Activated T-helper 1 cell treated with anti-CD3 and anti-CD28 coated beads, Interleukin-12 subunit alpha, Interleukin-12 subunit beta, Interleukin-2, Interleukin-4 antibody, amounts not matched to agents 30 ng/mL and 10 ng/mL and 1 ng/mL, durations not matched to agents 14 hours and 24 hours and 36 hours (primary cell): Measurements from ENCODE around the gene ADCY10. TPM values are rescaled to one million over a fixed set of nuclear protein-coding genes. Genes with fewer than 3 reads are reported as not detected.
"Not testable (repeated sequence)": the region's sequence is repeated elsewhere in the genome, so short reads cannot be mapped to it uniquely, and the experiment has no call there.

Experiments used
- DNase-seq: peaks from one replicate; pipeline ENCODE4 v3.0.0; 2021; ENCODE audit warnings: low spot score
- H3K27ac Mint-ChIP-seq: one replicate; pipeline ENCODE4 v1.8.0; 2021; ENCODE audit warnings: mild to moderate bottlenecking, mixed read lengths
- H3K27me3 Mint-ChIP-seq: one replicate; pipeline ENCODE4 v1.8.0; 2022; ENCODE audit warnings: mild to moderate bottlenecking, moderate library complexity, mixed read lengths; ENCODE audit not compliant: insufficient read depth
- H3K36me3 Mint-ChIP-seq: one replicate; pipeline ENCODE4 v1.8.0; 2021; ENCODE audit warnings: low read depth, mixed read lengths
- H3K4me1 Mint-ChIP-seq: one replicate; pipeline ENCODE4 v1.8.0; 2021; ENCODE audit warnings: low read depth, mixed read lengths
- H3K4me3 Mint-ChIP-seq: one replicate; pipeline ENCODE4 v1.8.0; 2021; ENCODE audit warnings: mild to moderate bottlenecking, moderate library complexity, mixed read lengths
- H3K9me3 Mint-ChIP-seq: one replicate; pipeline ENCODE4 v1.8.0; 2021; ENCODE audit warnings: mixed read lengths
- intact Hi-C: fragments of 100-400 bp; cut with micrococcal nuclease; formaldehyde crosslinking; loops from one replicate; pipeline ENCODE4 v1.15.1; 2024
- total RNA-seq: library from RNA; stranded (reverse); gene quantifications from 2 replicates; pipeline ENCODE4 v1.2.3, GENCODE V29; 2022

ADCY10 gene
- total RNA-seq, 1 donor from 2014 or later: not detected

DNA sequence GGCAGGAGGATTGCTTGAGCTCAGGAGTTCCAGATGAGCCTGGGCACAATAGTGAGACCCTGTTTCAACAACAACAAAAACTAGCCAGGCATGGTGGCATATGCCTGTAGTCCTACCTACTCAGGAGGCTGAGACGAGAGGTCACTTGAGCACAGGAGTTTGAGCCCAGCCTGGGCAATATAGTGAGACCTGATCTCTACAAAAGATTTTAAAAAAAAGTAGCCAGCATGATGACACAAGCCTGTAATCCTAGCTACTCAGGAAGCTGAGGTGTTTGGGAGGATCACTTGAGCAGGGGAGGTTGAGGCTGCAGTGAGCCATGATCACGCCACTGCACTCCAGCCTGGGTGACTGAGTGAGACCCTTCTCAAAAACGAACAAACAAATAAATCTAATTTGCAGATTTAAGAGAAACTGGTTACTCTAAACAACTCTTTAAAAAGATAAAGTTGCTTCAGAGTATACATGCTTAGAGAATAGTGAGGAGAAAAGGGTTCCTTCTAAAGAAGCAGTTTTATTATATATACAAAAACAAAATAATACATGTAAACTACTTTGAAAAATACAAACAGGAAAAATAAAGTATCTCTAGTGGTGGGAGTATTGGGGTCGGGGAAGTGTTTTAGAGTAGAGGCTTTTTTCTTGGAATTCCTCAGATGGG, 88.4 kb downstream of the ADCY10 start:
- DNase-seq: no peak
- Mint-ChIP-seq H3K27me3 (peaks cover 2% of the 10 kb centered on the region), H3K4me3 (no peak overlapping the region), H3K27ac (no peak overlapping the region), H3K9me3 (no peaks in the 10 kb centered on the region), H3K4me1 (no peaks in the 10 kb centered on the region), H3K36me3 (no peaks in the 10 kb centered on the region)
- intact Hi-C loops: no loop called here

DNA sequence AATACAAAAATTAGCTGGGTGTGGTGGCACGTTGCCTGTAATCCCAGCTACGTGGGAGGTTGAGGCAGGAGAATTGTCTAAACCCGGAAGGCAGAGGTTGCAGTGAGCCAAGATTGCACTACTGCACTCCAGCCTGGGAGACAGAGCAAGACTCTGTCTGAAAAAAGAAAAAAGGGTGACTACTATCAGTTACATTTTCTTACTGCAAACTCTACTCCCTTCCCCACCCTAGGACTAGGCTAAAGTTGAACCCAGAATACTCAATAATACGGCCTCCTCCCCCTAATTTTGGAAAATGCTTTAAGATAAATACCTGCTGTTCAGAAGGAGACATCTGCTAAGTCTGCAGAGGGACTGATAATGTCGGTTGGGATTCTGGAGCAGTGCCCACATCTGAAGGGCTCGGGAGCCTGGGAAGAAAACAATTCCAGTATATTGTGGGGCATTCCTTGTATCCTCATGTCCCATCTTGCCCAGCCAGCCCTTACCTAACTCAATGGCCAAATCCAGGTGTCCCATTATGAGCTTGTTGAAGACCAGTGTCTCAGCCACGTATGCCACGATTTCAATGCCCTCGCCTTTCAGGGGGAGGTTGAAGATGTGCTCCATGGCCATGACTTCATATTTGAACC, 89.7 kb downstream of the ADCY10 start:
- Mint-ChIP-seq H3K27me3 (peaks cover 5% of the 10 kb centered on the region), H3K4me3 (no peak overlapping the region), H3K9me3 (no peaks in the 10 kb centered on the region), H3K4me1 (peaks cover 7% of the 10 kb centered on the region), H3K36me3 (peaks cover 3% of the 10 kb centered on the region), H3K27ac (no peak overlapping the region)
- intact Hi-C loops: no loop called here
- DNase-seq: no peak

DNA sequence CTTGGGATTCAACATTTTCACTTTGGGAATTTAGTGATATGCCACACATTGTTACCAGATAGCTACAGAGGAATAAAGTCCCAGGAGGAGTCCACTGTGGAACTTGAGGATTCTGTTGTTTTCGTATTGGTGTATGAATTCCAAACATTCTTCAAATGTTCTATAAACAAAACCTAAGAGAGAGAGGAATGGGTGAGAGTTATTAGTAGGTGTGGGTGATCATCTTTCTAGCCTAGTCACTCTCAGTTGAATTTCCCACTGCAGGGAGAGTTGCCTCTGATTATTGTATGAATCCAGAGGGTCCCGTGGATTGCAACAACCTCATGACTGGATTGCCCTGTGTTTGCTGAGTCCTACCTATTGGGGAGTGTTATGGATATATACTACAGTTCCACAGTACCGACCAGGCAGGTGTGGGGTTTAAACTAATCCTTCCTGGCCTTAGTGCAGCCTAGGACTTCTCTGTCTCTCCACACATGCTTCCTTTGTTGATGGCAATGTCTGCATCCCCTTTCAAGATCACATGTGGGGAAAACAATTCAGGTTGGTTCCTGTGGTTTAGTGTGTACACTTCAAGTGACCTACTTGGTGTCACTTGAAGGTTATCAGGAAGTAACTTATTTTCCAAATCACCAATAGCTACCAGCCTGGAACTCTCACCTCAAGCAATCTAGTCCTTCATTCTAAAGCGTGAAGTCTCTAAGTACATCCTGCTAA, 91.8 kb downstream of the ADCY10 start:
- Mint-ChIP-seq H3K27ac (no peak overlapping the region), H3K27me3 (peaks cover 5% of the 10 kb centered on the region), H3K4me1 (peaks cover 7% of the 10 kb centered on the region), H3K36me3 (peaks cover 3% of the 10 kb centered on the region), H3K9me3 (no peaks in the 10 kb centered on the region), H3K4me3 (no peak overlapping the region)
- intact Hi-C loops: no loop called here
- no peak for DNase-seq

DNA sequence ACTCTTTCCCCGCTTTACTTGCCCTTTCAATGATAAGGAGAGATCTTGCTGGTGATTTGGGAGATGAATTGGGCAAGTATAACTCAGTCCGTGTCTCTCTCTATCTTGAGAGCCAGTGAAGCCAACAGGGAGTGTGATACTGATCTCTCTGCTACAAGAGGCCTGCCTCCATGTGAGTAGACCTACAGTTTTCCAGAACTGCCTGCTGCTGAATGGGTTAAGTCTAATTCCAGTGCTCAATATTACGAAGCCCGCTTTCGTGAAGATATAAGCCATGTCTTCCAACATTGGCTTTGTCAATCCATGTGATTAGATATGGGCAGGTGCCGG, 92.6 kb downstream of the ADCY10 start:
- peaks cover 5% of the 10 kb centered on the region for H3K27me3 Mint-ChIP-seq
- H3K36me3 Mint-ChIP-seq: peaks cover 3% of the 10 kb centered on the region
- H3K4me3 Mint-ChIP-seq: no peak overlapping the region
- H3K4me1 Mint-ChIP-seq: peaks cover 7% of the 10 kb centered on the region
- intact Hi-C loops: no loop called here
- no peak for DNase-seq
- H3K27ac Mint-ChIP-seq: no peak overlapping the region
- no peaks in the 10 kb centered on the region for H3K9me3 Mint-ChIP-seq

DNA sequence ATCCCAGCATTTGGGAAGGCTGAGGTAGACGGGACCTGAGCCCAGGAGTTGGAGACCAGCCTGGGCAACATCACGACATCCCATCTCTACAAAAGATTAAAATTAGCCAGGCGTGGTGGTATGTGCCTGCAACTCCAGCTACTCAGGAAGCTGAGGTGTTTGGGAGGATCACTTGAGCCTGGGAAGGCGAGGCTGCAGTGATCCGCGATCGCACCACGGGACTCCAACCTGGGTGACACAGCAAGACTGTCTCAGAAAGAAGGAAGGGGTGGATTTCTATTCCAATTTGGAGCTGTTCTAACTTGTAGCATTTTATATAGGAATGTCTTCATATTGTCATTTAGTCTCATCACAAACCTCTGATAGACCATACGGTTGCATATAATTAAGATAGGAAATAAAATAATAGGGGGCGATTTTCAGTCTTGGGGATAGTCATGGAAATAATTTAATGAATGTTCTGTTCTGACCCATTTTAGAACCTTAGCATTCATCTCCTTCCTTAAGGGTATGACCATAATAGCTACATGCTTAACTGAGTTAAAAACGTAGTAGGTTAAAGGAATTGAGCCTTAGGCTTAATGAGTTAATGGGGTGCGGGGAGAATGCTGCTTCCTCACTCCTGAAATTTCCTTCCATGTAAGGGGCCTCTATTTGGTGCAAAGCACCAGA, 93.1 kb downstream of the ADCY10 start:
- no peak for DNase-seq
- Mint-ChIP-seq H3K9me3 (peaks cover 2% of the 10 kb centered on the region), H3K4me1 (peaks cover 7% of the 10 kb centered on the region), H3K27ac (no peak overlapping the region), H3K27me3 (peaks cover 3% of the 10 kb centered on the region), H3K36me3 (peaks cover 5% of the 10 kb centered on the region), H3K4me3 (no peak overlapping the region)
- intact Hi-C loops: no loop called here

DNA sequence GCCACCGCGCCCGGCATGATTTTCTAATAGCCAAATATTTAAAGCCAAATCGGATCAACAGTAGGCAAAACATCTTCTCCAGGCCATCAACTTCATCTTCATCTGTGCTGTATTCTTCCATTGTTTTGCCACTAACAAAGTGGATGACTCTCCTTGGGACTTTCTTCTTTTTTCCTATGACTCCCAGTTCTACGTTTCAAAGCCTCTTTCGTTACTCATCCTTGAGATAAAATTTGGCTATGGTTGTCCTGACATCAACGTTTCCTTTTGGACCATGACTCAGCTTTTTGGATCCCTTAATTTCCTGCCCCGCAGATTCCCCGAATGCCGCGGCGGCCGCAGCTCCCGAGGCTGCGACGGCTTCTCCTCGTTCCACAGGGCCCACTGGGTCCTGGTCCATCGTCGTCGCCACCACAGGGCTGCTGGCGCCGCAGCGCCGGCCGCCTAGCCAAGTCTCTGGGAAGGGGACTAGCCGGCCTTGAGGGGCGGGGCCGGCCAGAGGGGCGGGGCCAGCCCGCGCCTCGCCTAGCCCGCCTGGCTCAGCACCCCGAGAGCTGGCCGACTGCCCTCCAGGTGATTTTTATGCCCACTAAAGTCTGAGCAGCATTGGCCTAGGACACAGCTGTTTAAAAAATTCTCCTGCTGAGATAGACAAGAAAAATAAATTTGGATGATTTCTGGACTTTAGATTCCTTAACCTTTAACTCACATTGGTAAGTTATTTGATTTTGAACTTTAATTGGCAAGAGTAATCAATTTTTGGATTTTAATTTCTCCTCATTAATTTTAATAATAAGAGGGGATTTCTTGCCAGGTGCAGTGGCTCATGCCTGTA, 93.9 kb downstream of the ADCY10 start:
- intact Hi-C loops: no loop called here
- peaks cover 7% of the 10 kb centered on the region for H3K4me1 Mint-ChIP-seq
- peak overlapping the region; percentile 77 for H3K4me3 Mint-ChIP-seq
- H3K36me3 Mint-ChIP-seq: peaks cover 7% of the 10 kb centered on the region
- H3K27me3 Mint-ChIP-seq: peaks cover 3% of the 10 kb centered on the region
- peaks cover 7% of the 10 kb centered on the region for H3K9me3 Mint-ChIP-seq
- no peak for DNase-seq
- H3K27ac Mint-ChIP-seq: peak overlapping the region; percentile 8

DNA sequence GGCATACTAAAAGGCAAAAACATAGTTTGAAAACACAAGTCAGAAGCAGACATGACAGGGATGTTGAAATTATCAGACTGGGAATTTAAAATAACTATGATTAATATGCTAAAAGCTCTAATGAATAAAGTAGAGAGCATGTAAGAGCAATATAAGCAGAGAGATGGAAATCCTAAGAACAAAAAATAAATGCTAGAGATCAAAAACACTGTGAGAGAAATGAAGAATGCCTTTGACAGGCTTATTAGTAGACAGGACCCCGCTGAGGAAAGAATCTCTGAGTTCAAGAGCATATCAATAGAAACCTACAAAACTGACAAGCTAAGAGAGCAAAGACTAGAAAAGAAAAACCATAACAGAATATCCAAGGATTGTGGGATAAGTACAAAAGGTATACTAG, 98.3 kb downstream of the ADCY10 start:
- Mint-ChIP-seq H3K27me3 (peaks cover 12% of the 10 kb centered on the region), H3K4me1 (peaks cover 7% of the 10 kb centered on the region), H3K36me3 (peaks cover 9% of the 10 kb centered on the region), H3K4me3 (no peak overlapping the region), H3K9me3 (peaks cover 20% of the 10 kb centered on the region), H3K27ac (no peak overlapping the region)
- DNase-seq: no peak
- intact Hi-C loops: no loop called here

DNA sequence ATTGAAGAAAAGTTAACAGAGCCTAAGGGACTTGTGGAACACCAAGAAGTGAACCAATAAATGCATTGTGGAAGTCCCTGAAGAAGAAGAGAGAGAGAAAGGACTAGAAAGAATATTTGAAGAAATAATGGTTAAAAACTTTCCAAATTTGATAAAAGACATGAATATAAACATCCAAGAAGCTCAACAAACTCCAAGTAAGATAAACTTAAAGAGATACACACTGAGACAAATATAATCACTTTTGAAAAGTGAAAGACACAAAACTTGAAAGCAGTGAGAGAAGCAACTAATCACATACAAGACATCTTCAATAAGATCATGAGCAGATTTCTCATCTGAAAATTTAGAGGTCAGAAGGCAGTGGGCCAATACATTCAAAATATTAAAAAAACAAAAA, 101.0 kb downstream of the ADCY10 start:
- Mint-ChIP-seq H3K4me1 (peaks cover 6% of the 10 kb centered on the region), H3K27ac (no peak overlapping the region), H3K9me3 (peaks cover 20% of the 10 kb centered on the region), H3K36me3 (peaks cover 6% of the 10 kb centered on the region), H3K4me3 (no peak overlapping the region), H3K27me3 (peaks cover 9% of the 10 kb centered on the region)
- DNase-seq: no peak
- intact Hi-C loops: no loop called here

DNA sequence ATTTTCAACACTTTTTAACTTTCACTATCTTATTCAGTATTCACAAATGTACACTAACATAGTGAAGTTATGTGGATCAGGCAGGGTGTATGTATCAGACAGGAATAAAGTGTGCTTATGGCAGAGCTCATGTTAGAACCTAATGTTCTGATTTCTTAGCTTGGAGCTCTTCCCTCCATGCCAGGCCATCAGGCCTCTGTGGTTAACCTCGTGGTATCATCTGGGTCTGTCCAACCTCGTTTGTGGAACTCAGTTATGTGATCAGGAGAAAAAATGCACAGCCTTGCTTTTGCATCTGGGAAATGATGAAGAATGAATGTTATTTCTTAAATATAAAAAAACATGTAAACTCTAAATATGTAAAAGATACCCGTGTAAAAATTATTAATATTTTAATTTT, 105.2 kb downstream of the ADCY10 start:
- intact Hi-C loops: loop anchor here (10.0 kb wide), 1 partner anchor 596 kb away; no protein-coding TSS in a partner anchor
- peaks cover 28% of the 10 kb centered on the region for H3K4me1 Mint-ChIP-seq
- peaks cover 2% of the 10 kb centered on the region for H3K36me3 Mint-ChIP-seq
- no peak overlapping the region for H3K27ac Mint-ChIP-seq
- peaks cover 6% of the 10 kb centered on the region for H3K27me3 Mint-ChIP-seq
- peaks cover 10% of the 10 kb centered on the region for H3K9me3 Mint-ChIP-seq
- H3K4me3 Mint-ChIP-seq: no peak overlapping the region
- no peak for DNase-seq

DNA sequence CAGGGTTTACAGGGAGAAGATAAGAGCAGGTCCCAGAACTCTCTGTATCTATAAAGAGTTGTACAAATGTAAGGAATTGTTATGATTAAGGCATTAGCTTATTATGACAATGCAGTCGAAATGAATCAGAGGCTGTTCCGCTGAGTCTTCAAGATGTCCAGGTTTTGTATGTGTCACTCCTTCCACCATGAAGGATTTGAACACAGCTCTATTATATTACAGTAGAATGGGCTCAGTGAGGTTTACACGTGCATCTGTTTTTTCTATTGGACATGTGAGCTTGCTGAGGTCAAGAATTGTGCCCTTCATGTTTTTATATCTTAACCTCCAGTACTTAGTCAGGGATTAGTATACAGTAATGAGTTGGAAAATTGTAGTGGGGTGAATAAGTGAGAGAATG, 105.8 kb downstream of the ADCY10 start:
- peaks cover 9% of the 10 kb centered on the region for H3K9me3 Mint-ChIP-seq
- H3K36me3 Mint-ChIP-seq: peaks cover 4% of the 10 kb centered on the region
- no peak overlapping the region for H3K27ac Mint-ChIP-seq
- peaks cover 4% of the 10 kb centered on the region for H3K27me3 Mint-ChIP-seq
- no peak for DNase-seq
- peaks cover 33% of the 10 kb centered on the region for H3K4me1 Mint-ChIP-seq
- intact Hi-C loops: loop anchor here (10.0 kb wide), 1 partner anchor 597 kb away; no protein-coding TSS in a partner anchor
- no peak overlapping the region for H3K4me3 Mint-ChIP-seq

DNA sequence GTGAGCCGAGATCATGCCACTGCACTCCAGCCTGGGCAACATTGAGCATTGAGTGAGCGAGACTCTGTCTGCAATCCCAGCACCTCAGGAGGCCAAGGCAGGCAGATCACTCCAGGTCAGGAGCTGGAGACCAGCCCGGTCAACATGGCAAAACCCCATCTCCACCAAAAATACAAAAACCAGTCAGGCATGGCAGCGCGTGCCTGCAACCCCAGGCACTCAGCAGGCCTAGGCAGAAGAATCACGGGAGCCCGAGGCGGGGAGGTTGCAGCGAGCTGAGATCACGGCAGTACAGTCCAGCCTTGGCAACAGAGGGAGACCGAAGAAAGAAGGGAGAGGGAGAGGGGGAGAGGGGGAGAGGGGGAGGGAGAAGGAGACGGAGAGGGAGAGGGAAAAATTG, 107.3 kb downstream of the ADCY10 start:
- intact Hi-C loops: loop anchor here (10.0 kb wide), 1 partner anchor 598 kb away; no protein-coding TSS in a partner anchor
- not testable (repeated sequence) for DNase-seq, H3K27me3 Mint-ChIP-seq, H3K9me3 Mint-ChIP-seq, H3K27ac Mint-ChIP-seq, H3K4me3 Mint-ChIP-seq, H3K36me3 Mint-ChIP-seq
- H3K4me1 Mint-ChIP-seq: peaks cover 41% of the 10 kb centered on the region

DNA sequence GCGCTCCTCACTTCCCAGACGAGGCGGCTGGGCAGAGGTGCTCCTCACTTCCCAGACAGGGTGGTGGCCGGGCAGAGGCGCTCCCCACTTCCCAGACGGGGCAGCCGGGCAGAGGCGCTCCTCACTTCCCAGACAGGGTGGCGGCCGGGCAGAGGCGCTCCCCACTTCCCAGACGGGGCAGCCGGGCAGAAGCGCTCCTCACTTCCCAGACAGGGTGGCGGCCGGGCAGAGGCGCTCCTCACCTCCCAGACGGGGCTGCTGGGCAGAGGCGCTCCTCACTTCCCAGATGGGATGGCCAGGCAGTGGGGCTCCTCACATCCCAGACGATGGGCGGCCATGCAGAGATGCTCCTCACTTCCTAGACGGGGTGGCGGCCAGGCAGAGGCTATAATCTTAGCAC, 107.7 kb downstream of the ADCY10 start:
- DNase-seq, H3K4me3 Mint-ChIP-seq, H3K9me3 Mint-ChIP-seq, H3K36me3 Mint-ChIP-seq, H3K27me3 Mint-ChIP-seq, H3K27ac Mint-ChIP-seq: not testable (repeated sequence)
- peaks cover 41% of the 10 kb centered on the region for H3K4me1 Mint-ChIP-seq
- intact Hi-C loops: loop anchor here (10.0 kb wide), 1 partner anchor 599 kb away; no protein-coding TSS in a partner anchor
